ENCODE measurements around the gene EHF.

Gene EHF

DNA sequence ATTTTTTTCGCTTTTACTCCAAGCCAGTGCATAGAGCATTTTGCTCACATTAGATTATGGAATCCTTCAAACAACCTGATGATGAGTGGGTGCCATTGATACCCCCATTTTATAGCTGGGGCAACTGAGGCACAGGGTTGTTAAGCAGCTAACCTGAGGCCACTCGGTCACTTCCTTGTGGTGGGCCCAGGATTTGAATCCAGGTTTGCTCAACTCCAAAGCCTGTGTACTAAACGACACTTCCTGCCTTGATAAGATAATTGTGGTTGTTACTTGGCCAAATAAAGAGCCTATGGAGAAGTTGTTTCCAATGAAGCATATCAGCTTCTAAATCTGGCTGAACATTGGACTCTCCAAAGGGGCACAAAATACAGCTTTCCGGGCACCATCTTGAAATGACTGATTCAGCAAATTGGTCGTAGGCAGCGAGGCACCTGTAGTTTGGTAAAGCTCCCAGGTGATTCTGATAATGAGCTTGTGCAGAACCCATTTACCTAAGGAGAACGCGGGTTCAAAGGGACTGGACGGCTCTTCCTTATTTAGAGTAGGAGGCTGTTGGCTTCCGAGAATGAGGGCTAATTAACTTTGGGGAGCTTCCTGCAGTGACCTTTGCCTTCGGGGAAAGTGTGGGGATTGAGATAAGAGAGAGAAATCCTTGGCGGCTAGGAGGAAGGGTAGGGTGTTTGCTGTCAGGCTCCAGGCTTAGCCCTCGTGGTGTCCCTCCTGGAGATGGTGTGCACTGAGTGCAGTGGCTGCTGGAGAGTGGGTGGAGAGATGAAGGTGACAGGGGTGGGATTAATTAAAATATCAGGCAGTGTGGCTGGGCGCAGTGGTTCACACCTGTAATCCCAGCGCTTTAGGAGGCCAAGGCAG lies 17.5 kb upstream of the EHF start:
- DNase-seq, result no peak

DNA sequence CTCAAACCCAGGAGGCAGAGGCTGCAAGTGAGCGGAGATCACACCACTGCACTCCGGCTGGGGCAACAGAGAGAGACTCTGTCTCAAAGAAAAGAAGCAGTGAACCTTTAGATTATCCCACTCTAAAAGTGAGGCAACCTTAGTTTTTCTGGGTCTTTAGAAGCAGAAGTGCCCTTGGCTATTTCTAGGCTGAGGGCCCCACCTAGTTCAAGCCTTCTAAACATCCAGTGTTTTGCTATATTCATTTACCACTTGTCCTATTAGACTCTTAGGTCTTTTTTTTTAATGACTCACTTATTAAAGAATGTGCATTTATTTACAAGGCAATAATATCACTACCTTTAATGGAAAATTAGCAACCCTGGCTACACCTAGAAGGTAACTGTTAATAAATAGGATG lies 16.7 kb upstream of the EHF start:
- DNase-seq, result no peak

- DNase-seq, result no peak
Measured at GRCh38 chr11:34604911-34605310, 16.0 kb upstream of the EHF start.

DNA sequence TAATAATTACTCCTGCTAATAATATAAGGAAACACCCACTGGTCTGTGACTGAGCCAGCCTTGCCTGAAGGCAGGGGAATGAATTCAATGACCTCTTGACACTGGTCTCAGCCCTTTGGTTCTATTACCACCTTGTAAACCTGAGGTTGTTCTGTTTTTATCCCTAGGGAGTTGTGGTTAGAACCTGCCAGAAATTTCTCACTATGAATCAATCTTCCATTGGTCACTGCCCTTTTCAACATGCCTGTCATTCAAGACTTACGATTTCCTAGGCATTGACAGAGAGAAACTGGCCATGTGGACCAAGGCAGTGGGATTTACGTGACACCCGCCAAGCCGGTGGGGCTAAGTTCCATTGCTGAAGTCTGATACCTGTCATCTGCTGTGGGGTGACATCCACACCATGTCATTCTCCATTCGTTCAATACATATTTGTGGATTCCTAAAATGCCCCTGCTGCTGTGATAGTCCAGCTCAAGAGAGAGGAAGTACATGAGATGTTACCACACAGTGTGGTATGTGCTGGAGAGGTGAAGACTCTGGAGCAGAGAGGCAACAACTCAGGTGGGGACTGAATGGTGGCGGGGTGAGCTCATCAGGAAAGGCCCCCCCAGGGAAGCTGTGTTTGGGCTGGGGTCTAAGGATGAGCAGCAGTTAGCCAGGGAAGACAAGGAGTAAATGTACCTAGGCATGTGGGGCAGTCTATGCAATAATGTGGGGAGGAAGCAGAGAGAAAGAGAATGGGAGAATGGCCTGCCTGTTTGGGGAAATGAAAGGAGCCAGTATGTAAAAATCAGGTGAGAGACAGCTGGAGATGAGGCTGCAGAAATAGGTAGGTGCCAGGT lies 15.2 kb upstream of the EHF start:
- no peak for DNase-seq

- no peak for DNase-seq
Measured at GRCh38 chr11:34606326-34607120, 14.4 kb upstream of the EHF start.

GRCh38 chr11:34609187-34609751 lies 11.6 kb upstream of the EHF start:
- DNase-seq, result no peak

DNA sequence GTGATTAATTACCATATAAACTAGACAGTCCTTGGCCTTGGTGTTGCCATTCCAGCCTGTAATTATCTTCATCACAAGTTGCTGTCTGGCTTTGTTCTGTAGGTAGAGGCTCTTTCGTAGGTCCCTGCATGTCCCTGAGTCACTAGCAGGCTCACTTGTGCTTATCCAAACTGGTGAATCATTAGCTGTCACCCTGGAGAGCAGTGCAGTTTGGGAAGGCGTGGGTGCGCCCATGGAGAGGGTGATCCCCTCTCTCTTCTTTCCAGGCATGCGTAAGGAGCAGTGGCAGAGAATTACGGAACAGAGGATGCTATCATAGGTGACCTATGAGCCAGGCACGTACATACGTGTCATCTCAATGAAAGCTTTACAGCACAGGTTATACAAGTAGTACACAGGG lies 11.0 kb upstream of the EHF start:
- DNase-seq, result no peak

- no peak for DNase-seq
Measured at GRCh38 chr11:34610324-34611041, 10.4 kb upstream of the EHF start.

GRCh38 chr11:34613015-34613414 lies 7.9 kb upstream of the EHF start:
- no peak for DNase-seq

GRCh38 chr11:34613552-34614056 lies 7.3 kb upstream of the EHF start:
- DNase-seq, result no peak

GRCh38 chr11:34614344-34615104 lies 6.4 kb upstream of the EHF start:
- no peak for DNase-seq

GRCh38 chr11:34616086-34616485 lies 4.8 kb upstream of the EHF start:
- no peak for DNase-seq

DNA sequence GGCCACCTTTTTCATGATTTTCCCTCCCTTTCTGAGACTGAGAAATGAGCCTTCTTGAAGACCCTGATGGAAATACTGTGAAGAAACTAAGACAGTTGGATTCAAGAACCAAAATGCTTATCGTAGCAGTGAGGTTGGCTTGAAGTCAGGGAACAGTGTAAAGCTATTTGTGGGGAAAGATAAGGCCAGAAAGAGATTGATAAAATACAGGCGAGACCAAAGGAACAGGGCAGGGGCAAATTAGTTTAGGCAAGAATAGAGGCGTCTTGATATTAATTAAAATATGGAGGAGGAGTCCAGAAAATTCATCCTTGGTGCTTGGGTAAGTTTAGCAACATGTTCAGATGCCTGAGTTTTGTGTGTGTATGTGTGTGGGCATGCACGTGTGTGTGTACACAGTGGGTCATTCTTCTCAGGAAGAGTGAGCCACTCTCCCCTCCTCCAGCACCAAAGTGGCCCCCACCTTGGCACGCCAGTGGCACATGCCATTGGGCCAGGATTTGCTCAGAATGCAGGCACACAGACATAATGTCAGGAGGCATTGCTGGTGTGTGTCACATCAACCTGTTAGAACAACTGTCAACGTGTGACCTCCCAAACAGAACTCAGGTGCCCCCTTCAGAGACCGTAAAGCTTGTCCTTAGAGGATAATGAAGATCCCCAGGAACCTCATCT lies 3.9 kb upstream of the EHF start:
- DNase-seq, result no peak

DNA sequence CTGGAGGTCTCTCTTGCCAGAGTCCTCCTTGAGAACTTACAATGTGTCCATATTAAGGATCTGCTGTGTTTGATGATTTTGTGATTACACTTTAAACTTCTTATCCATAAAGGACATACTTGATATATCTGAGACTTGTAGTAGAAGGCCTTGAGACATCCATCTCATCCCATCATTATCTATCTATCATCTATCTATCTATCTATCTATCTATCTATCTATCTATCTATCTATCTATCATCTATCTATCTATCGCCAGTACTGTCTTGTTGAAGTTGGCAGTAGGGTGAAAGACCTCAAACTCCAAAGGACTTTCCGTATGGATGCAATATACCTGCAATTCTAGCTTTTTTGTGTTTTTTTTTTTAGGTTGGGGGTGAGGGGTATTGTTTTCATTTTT lies 2.5 kb upstream of the EHF start:
- no peak for DNase-seq

- no peak for DNase-seq
Measured at GRCh38 chr11:34619062-34619516, 1.8 kb upstream of the EHF start.

DNA sequence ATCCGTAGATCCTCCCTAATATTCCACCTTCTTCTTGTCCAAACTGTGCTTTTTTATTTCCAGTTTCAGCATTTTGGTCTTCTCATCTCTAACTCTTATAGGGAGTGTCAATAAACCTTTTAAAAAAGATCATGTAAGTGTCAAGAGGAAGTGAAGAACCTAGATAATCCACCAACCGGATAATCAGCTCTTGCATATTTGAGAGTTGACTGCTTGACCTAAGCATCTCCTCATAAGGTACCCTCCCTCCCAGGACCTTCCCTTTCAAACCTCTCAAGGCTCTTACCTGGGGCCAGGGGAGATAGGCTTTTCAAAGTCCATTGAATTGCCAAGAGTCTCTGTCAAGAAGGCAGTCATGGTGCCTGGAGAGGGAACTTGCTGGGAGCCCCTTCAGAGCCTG lies 691 bp upstream of the EHF start:
- DNase-seq, result no peak

DNA sequence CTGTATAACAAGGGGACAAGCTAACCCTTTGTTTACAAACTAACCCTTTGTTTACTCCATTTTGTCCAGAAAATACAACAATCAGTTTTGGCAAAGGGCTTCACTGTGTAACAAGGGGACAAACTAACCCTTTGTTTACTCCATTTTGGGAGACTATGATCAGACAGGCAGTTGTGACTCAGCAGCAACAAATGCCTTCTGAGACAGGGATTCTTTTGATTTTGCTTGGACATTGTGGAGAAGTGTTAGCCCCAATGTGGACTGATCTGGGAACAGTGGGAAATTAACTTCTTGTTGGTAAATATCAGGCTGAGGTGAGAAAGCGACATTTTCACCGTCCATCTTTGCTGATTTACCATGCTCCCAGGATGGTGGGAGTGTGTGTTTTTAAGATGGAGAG lies 983 bp downstream of the EHF start:
- DNase-seq, result no peak

DNA sequence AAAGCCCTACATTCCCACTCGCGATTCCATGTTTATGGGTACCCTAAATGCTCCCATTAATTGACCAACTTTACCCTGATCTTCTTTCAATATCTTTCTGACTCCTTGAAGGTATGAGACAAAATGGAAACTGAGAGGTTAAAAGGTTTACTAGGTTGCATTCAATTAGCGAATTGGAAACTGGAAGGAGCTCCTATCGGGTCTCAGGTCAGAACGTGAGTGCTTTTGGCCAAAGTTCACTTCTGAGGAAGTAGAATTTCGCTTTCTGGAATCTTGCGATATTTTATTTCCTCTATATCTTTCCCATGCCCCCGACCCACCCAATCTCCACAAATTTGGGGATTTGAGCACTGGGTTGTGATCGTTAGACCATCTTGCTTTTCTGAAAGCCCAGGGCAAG lies 2.6 kb downstream of the EHF start:
- DNase-seq, result no peak

DNA sequence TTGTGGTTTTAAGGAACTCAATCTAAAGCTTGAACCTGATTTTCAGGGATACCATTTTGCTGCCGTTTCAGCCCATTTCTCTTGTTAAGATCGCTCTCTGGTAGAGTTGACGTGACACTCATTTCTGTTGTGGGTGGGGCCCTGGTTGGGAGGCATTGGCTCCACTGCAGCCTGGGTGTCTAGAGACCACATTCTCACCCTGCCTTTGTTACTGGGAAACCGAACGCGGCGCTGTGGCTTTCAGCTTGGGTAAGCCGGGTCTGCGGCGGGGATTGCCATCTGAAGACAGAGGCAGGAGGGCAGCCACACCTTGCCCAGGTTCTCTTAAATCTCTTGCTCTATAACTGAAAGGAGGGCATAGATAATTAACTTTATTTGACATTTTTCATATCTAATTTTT lies 3.2 kb downstream of the EHF start:
- no peak for DNase-seq

GRCh38 chr11:34625576-34625975 lies 4.7 kb downstream of the EHF start:
- no peak for DNase-seq

GRCh38 chr11:34626393-34626792 lies 5.5 kb downstream of the EHF start:
- DNase-seq, result no peak

All from RPMI8226 (cell line).